ENCODE results near the gene GAPDH. TPM values are rescaled to one million over a fixed set of nuclear protein-coding genes. Genes with fewer than 3 reads are reported as not detected.

The GAPDH gene
- total RNA-seq, 2 donors from 2014 or later, result 1,700 to 2,744 TPM

DNA sequence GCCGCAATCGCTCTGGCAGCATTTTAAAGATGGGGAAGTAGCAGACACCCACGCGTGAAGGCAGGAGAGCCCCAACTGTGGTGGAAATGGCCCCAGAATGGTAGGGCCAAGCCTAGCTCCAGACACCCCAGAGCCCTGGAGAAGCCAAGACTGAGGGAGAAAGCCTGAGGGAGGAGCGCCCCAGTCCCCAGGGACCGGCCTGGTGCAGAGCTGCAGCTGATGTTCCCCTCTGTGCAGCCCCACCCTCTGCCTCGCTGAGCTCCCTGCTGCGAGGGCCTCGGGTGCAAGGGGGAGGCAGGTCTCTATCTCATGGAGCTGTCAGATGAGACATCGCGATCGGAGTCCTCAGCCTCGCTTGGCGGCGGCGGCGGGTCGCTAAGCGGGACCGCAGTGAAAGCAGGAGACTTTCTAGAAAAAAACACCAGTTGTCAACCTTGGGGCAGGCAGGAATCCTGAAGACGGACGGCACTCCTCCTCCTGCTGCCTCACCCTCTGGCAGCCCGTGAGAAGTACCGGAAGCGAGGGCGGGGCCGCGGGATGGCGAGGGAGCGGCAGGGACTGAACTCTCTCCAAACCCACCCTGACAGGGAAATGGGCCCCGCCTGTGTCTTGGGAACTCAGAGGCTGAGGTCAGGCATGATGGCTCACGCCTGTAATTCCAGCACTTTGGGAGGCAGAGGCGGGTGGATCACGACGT lies 6.0 kb downstream of the GAPDH start:
- peak overlapping the region; percentile 23 for H3K4me3 ChIP-seq
- H3K27ac ChIP-seq, result peak overlapping the region; percentile 67 to 97
- no peaks in the 10 kb centered on the region for H3K27me3 ChIP-seq (replicated peaks; ENCODE audit: insufficient read depth)
- ATAC-seq (ENCODE audit: insufficient number of reproducible peaks, low FRiP score, low read depth) (peak; percentile 74), DNase-seq (ENCODE audit: low spot score) (peak; percentile 88)
- H3K36me3 ChIP-seq, result peaks cover 34% of the 10 kb centered on the region
- TF ChIP-seq CTCF (IDR thresholded peaks at IDR 0.05), result no peak
- H3K4me1 ChIP-seq (ENCODE audit: control insufficient read depth in 1 of 2, low read depth in 2 of 2), result peaks cover 17 to 55% of the 10 kb centered on the region in 2 donors
- no peaks in the 10 kb centered on the region for H3K9me3 ChIP-seq

DNA sequence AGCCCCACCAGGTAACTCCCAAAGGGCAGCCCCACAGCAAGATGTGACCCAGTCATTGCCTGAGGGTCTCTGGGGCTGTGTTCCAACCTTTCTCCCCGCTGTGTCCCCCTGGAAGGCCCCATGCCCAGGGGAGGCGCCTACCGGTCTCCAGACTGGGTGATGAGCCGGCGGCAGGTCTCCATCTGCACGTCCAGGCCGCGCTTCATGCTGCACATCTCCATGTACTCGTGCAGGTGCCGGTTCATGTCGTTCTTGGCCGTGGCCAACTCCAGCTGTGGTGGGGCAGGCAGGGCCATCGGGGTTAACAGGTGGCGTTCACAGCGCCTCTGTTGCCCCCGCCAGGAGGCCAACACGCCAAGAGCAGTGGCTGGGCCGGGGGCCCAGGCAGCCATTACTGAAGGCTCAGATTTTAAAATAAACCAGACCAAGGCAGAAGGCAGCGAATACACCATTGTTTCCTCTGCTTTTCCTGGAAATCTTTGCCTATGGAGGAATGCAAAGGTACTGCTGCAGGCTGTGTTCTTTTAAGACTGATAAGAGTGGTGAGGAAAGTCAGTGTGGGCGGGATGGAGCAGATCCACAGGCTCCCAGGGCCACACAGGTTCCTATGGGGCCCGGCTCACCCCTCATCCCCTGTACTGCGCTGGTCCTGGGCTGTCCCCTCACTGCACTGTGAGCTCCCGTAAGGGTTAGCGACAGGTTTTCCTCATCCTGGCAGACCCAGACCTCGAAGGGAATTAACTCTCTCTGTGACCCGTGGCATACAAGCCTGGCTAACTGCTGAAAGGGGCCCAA lies 7.3 kb downstream of the GAPDH start:
- Histone ChIP-seq H3K4me1 (ENCODE audit: control insufficient read depth in 1 of 2, low read depth in 2 of 2) (peaks cover 7 to 44% of the 10 kb centered on the region in 2 donors), H3K27ac (peak overlapping the region; percentile 67 to 97), H3K4me3 (no peak overlapping the region), H3K9me3 (no peaks in the 10 kb centered on the region), H3K36me3 (peaks cover 36% of the 10 kb centered on the region), H3K27me3 (replicated peaks; ENCODE audit: insufficient read depth) (no peaks in the 10 kb centered on the region)
- DNase-seq (ENCODE audit: low spot score) (no peak), ATAC-seq (ENCODE audit: insufficient number of reproducible peaks, low FRiP score, low read depth) (no peak)
- no peak for TF ChIP-seq CTCF (IDR thresholded peaks at IDR 0.05)

DNA sequence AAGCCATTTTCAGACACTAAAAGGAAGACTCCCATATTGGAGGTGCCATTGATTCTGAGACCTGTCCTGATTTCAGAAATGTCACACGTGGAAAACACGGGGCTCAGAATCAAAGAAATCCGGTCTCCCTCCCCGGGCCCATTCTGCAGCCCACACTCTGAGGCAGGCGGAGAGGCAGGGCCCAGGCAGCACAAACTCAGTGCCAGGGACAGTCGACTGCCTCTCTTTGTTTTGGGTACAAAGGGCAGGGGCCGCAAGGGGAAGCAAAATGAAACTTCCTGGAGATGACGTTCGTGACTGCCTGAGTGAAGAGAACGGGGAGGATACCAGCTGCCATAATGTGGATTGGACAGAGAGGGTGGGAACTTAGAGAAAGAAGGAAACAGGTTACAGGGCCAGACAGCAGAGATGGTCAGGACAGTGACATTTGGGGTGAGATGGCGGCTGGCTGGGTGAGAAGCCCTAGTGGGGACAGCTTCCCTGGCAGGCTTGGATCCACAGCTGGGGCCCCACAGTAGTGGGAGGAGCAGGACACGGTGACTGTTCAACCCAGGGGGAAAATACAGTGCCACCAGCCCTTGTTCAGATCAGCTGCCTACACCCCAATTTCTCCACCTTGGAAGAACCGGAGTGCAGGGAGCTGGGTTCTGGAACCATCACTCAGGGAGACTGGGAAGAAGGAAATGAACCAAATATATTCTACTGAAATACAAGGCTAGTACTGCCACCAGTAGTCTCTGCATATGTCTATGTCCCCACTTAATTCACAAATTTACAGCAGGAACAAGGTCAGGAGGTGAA lies 8.1 kb downstream of the GAPDH start:
- TF ChIP-seq CTCF (IDR thresholded peaks at IDR 0.05), result no peak
- ATAC-seq (ENCODE audit: insufficient number of reproducible peaks, low FRiP score, low read depth) (no peak), DNase-seq (ENCODE audit: low spot score) (no peak)
- Histone ChIP-seq H3K9me3 (no peaks in the 10 kb centered on the region), H3K36me3 (peaks cover 36% of the 10 kb centered on the region), H3K4me3 (no peak overlapping the region), H3K27me3 (replicated peaks; ENCODE audit: insufficient read depth) (no peaks in the 10 kb centered on the region), H3K27ac (peak overlapping the region; percentile 67 to 97), H3K4me1 (ENCODE audit: control insufficient read depth in 1 of 2, low read depth in 2 of 2) (peaks cover 3 to 36% of the 10 kb centered on the region in 2 donors)

- ATAC-seq (ENCODE audit: insufficient number of reproducible peaks, low FRiP score, low read depth) (no peak), DNase-seq (ENCODE audit: low spot score) (no peak)
- H3K27ac ChIP-seq, result no peak overlapping the region
- H3K4me1 ChIP-seq (ENCODE audit: control insufficient read depth in 1 of 2, low read depth in 2 of 2), result peaks cover 33 to 45% of the 10 kb centered on the region in 2 donors
- no peaks in the 10 kb centered on the region for H3K27me3 ChIP-seq (replicated peaks; ENCODE audit: insufficient read depth)
- H3K36me3 ChIP-seq, result peaks cover 52% of the 10 kb centered on the region
- H3K4me3 ChIP-seq, result no peak overlapping the region
- TF ChIP-seq CTCF (IDR thresholded peaks at IDR 0.05), result no peak
- no peaks in the 10 kb centered on the region for H3K9me3 ChIP-seq
Measured at GRCh38 chr12:6546016-6546415, 11.7 kb downstream of the GAPDH start.

GRCh38 chr12:6547566-6547965 lies 13.2 kb downstream of the GAPDH start:
- H3K27me3 ChIP-seq (replicated peaks; ENCODE audit: insufficient read depth), result no peaks in the 10 kb centered on the region
- H3K4me3 ChIP-seq, result no peak overlapping the region
- no peak for DNase-seq (ENCODE audit: low spot score)
- ATAC-seq (ENCODE audit: insufficient number of reproducible peaks, low FRiP score, low read depth), result no peak
- peak overlapping the region in 1 of 2 donors; percentile 98 for H3K27ac ChIP-seq
- TF ChIP-seq CTCF (IDR thresholded peaks at IDR 0.05), result no peak
- H3K4me1 ChIP-seq (ENCODE audit: control insufficient read depth in 1 of 2, low read depth in 2 of 2), result peaks cover 45 to 54% of the 10 kb centered on the region in 2 donors
- H3K36me3 ChIP-seq, result peaks cover 52% of the 10 kb centered on the region
- H3K9me3 ChIP-seq, result no peaks in the 10 kb centered on the region

All from thoracic aorta (tissue), 2 donors.